IPS-NIHi11 (cell line): ENCODE data around the gene MICAL2.
"Not testable (repeated sequence)": the region's sequence is repeated elsewhere in the genome, so short reads cannot be mapped to it uniquely, and the experiment has no call there.

Experiments used
- DNase-seq: peaks from one replicate; pipeline ENCODE4 v3.0.0; 2012; ENCODE audit warnings: mixed read lengths, low spot score

MICAL2 gene

DNA sequence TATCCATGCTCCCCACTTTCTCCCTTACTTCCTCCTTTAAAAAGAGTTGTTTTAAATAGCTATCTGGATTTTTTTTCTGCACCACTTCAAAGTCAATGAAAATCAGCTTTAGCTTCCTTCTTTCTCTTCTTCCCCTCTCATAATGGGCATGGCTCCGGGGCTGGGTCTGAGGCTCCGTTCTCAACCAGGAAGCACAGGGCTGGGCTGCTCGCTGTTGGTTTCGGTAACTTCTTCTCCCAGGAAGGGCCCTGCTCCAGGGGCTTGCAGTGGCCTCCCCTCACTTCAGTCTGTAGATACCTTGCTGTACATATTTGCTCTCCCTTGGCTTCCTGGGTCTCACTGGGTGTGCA lies 23.8 kb downstream of the MICAL2 start:
- DNase-seq = no peak

DNA sequence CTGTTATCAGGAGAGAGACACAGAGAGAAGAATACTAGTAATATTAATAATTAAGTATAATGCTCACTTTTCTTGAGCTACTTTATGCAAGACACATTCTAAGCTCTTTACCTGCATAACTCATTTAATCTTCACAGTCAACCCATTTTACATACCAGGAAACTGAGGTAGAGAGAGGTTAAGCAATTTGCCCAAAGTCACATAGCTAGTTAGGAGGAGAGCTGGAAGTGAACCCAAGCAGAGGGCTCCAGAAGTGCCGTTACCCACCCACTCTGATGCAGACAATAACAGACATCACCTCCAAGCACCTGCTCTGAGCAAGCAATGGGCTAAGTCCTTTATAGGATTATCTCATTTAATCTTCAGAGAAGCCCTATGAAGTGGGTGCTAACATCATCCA lies 24.8 kb downstream of the MICAL2 start:
- no peak for DNase-seq

DNA sequence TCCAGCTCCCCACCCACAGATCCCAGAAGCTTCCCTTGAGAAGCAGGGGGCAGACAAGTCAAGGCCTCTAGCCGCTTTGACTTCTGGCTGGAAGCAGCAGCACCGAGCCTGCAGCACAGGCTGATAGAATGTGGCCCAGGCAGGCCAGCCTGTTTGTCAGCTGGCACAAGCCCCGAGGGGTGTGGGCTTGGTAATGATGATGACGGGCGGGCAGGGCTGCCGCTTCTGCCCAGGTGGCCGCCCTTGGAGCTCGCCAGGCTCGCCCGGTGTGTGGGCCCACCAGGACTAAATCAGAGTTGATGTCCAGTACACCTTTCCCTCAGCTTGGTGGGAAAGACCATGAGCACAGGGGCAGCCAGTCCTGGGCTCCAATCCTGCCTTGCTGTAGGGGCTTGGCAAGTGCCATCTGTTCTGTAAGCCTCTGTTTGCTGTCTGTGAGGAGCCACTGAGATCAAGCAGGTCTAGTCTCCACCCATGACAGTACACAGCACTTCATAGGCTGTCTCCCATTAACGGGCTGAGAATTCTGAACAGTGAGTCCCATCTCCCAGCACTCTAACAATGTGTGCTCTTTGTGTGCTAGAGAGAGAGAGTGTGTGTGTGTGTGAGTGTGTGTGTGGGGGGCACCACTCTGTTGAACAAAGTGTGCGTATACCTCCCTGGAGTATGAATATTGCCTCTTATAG lies 26.8 kb downstream of the MICAL2 start:
- DNase-seq = no peak

DNA sequence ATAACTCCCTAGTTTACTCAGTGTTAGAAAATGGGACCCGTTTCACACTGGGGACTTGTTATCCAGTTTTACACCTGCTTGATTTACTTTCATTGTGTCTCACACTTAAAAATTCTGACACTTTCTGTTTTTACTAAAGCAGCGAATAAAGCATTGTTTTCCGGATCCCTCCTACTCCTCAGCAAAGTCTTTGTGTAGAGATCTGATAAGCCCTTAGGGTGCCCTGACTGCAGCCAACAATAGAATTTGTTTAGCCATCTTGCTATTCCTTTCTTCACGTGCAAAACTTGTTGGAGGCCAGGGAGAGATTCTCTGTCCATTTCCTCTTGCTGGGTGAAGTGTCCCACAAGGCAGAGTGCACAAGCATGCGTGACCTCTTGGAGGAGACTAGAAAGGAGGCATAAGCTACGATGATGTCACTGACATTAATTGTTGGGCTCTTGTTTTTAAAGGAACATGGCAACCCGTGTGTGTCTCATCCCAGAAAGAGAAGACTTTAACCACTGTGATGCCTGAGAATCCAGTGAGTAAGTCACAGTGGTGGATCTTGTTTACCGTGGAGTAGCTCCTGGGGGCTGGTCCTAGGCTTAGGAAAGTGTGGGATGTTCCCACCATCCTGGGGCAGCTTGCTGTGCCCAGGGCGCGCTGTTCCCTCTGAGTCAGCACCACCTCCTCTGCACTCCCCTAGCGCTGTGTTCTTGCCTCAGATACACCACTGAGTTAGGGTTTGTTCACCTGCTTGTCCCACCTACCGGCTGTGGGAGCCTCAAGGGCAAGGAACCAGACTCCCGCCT lies 27.7 kb downstream of the MICAL2 start:
- no peak for DNase-seq

DNA sequence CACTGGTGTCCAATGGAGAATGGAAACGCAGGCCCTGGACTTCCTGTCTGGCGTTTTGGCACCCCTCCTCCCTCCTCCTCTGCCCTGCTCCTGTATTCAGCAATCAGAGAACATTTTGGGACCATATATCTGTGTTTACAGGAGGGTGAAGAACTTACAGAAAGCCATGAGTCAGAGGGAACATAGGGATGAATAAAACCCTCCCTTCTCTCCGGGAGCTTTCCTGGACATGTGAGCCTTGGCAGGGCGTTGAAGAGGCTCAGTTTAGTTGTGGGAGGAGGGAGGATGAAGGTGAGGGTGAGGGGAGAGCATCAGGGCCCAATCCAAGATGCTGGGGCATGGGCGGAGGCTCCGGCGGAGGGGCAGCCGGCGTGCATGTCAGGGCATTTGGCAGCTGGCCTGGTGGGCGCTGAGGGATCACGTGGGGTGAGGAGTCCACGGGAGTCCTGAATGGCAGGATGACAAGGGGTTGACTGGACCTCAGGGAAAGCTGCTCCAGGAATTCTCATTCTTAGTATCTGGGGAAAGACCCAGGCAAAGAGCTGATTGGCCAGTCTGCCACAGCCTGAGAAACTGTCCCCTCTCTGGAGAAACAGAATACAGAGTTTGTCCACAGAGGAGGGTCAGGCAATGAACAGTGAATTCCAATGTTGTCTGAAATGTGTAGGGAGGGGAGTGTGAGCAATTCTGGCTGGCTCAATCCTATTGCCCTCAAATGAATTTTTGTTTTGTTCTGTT lies 28.9 kb downstream of the MICAL2 start:
- DNase-seq = no peak

DNA sequence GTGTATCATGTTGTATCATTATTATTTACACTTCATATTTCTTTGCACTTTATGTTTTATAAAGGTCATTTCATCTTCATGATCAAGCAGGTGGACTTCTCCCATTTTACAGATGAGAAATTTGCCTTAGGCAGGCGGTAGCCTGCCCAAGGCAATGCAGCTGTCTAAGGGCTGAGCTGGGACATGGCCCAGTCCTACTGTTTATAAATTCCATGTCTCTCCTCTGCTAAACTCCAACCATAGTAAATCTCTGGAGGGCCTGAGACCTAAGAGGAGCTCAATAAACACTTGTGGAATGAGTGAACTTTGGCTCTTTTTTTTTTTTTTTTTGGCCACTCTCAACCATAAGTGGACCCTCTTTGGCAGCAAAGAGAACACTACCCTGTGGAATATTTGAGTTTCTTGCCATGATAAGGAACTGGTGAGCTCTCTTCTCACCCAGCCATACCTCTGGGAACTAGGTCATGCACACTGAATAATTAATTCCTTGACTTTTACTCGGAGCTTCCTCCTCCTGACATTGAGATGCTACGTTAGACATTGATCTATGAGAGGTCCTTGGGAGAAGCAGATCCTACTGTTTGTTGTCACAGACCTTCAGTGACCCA lies 29.9 kb downstream of the MICAL2 start:
- DNase-seq = no peak

DNA sequence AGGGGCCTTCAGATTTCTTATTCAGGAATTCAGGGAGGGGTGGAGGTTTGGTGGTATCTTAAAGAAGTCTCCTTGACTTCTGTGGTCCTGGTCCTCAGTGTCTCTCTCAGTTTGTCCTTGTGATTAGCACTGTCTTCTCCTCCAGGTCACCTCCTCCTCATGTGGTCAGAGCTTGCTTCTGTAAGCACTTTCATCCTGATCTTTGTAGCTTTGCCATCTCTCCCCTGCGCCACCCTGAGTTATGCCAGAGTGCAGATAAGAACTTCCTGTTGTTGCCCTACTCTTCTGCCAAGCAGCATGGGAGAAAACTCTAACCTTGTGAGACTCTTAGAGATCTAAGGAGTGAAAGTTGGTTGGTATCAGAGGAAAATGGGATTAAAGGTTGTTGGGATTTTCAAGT lies 30.9 kb downstream of the MICAL2 start:
- no peak for DNase-seq

DNA sequence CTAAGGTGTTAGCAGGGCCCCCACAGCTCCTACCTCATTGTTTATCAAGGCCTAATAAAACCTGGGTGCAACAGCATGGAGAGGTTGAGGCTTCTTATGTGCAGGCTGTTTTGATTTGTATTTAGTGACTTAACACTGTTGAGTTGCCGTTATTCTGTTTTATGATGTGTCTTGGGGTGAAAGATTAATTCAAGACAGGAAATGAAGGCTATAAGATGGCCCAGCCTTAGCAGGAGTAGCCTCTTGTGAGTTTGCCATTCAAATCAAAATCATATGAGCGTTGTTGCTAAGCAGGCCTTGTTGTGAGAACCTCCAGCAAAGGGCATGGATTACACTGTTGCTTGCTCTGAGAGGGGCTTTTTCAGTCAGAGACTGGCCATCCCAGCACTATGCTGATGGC lies 31.8 kb downstream of the MICAL2 start:
- no peak for DNase-seq

DNA sequence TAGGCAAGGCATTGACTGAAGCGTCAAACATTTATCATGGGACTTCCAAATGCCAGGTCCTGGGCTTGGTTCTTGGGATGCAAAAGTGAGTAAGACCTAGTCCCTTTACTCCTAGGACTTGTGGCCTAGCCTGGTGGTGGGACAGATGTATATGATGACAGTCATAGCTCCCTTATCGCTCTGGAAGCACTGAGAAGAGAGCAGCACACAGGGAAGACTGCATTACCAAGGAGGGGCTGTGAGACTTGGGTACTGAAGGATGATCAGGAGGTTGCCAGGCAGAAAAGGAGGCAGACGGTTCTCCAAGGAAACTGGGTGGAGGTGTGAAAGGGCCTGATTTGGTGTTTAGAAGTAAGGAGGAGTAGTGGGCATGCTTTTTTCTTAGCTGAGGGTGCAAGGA lies 32.5 kb downstream of the MICAL2 start:
- DNase-seq = no peak

DNA sequence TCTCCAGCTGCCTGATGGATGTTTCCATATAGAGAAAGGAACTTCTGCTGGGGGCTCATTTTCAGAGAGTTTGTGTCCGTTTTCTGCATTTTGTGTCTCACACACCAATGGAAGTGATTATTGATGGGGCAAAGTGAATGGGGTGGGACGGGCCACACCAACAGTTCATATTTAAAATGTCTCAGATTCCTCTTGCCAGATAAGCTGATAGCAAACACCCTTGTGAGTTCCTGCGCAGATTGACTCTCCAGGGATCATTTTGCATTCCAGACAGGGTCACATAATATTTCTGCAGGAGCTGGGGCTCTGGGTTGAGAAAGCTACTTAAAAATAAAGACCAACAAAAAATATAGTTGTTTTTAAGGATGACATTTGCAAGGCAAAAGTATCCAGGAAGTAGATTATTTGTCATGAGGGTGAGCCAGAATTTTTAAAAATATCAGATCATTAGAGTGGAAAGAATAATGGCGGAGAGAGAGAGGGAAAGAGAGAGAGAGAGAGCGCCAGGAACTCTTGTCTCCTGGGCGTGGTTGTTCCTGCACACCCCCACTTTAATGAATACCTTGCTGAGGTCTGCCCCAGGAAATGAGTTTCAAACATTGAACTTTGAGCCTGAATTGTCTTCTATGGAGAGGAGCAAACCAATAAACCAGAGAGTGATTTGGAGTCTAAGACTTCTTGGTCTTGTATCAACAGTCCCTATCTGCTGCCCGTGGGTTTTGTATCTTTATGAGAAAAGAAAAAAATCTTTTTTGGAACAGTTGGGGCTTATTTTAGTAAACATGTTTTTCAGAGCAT lies 33.3 kb downstream of the MICAL2 start:
- no peak for DNase-seq

DNA sequence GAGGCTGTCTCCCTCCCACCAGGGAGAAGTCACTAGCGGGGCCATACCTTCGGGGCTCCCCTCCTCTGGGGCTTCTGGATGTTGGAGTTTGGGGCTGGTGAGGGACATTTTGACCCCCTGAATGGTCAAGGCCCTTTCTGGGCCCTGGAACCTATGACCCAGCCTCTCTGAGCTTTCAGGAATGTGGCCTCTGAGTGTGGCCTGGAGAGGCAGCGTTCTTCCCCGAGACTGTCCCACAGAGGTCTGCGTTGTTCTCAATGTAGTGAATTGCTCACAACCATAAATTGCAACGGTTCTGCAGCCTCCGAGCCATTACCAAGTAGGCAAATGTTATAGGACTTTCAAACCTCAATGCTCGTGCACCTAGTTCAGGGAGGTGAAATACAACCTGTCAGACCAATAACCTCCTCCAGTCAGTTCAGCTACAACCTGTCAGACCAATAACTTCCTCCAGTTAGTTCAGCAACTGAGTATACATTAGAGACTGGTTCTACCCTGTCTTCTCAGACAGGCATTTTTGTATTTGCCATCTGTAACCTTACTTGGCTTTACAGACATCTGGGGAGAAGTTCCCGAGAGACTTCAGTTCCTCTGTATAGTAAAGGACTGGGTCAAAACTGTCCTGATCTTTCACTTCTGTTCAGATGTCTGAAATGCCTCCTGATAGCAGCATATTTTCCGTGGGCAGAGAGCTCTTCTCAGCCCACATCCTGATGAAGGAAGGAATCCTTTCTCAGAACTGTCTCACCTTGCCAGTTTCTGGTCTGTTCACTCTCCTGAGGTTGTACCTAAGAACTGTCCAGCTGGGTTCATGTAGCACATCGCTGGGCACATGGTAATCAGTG lies 34.2 kb downstream of the MICAL2 start:
- DNase-seq = no peak

DNA sequence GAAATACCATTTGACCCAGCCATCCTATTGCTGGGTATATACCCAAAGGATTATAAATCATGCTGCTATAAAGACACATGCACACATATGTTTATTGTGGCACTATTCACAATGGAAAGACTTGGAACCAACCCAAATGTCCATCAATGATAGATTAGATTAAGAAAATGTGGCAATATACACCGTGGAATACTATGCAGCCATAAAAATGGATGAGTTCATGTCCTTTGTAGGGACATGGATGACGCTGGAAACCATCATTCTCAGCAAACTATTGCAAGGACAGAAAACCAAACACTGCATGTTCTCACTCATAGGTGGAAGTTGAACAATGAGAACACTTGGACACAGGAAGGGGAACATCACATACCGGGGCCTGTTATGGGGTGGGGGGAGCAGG lies 36.3 kb downstream of the MICAL2 start:
- DNase-seq = not testable (repeated sequence)

DNA sequence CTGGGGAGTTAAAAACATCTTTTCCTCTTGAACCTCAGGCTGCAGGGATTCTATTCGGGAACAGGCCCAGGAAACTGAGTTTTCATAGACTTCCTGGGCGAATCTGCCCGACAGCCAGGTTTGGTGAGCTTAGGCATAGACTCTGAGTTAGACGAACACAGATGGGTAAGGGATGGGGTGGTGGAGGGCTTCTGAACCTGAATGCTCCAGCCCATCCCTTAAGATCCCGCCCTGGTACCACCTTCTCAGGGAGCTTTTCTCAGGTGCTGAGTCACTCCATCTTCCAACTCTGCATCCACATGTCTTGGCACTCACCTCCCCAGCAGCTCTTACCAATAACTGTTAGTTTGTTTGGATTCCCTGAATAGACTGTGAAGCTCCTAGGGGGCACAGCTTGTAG lies 37.4 kb downstream of the MICAL2 start:
- no peak for DNase-seq

DNA sequence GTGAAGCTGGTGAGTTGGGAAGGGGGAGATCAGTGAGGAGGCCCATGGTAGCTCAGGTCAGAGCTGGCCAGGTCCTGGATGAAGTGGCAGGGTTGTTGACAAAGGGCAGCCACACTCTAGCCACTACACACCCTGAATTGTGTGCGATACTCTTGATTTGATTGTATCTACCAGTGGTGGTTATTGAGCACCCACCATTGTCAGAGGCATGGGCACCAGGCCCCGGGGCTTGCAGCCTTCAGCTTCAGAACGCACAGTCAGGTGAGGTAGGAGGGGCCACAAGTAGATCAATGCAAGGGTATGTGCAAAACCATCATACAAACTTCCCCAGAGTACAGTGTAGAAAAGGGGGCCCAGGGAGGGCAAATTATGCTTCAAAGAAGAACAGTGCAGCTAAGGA lies 38.1 kb downstream of the MICAL2 start:
- DNase-seq = no peak

DNA sequence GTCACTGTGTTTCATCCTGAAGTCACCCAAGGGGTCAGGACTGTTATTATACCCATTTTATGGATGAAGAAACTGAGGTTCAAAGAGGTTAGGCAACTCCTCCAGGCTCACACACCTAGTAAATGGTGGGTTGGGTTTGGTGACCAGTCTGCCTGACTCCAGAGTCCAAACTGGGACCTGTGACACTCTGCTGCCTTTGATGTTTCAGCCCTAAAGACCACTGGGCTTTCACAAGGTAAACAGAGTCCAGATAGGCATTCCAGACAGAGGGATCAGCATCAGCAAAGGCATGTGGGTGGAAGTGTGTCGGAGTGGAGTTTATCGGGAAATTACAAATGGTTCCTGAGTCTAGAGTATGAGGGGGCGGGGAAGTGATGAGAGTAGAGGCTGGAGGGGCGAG lies 38.5 kb downstream of the MICAL2 start:
- no peak for DNase-seq

DNA sequence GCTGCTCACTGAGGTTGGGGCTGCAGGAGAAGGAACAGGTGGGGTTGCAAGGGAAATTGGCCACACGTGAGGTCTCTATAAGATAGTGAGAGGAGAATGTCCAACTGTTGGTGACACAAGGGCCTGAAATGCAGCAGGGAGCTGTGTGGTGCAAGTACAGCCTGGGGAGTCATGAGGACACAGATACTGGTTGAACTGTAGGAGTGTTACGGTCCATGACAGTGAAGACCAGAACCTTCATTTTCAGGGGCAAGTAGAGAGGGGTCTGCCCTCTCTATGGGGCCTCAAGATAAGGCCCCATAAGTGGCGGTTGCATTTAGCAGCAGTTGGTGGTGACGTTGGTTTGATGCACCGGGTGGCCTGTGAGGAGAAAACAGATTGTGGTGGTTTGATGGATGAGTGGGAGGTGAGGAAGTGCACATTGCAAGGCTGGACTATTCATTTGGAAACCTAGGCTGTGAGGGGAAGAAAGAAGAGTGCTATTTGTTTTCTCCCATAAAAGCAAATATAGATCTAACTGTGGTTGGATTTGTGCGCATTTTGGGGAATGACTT lies 39.4 kb downstream of the MICAL2 start:
- DNase-seq = no peak

DNA sequence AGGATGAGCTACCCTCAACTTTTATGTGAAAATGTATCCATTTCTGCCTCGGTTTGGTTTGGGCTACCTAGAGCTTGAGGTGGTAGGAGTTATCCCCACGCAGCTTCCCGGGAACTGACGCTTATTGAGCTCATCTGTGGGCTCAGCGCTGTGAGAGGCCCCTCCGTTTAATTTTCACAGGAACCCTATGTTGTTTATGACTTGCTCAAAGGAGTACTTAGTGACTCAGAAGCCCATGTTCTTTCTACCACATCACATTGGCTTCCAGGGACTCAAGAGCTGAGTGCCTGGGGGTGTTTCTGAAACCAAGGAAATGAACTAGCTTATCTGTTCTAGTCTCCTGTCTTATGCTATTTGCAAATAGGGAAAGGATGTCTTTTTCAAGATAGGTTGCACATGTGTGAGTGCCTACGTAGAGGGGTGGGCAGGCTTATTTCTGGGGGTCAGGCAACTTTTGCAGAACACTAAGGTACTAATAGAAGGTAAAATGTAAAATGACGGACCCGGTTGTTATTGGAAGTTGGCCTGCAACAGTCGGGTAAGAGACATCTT lies 40.5 kb downstream of the MICAL2 start:
- no peak for DNase-seq

DNA sequence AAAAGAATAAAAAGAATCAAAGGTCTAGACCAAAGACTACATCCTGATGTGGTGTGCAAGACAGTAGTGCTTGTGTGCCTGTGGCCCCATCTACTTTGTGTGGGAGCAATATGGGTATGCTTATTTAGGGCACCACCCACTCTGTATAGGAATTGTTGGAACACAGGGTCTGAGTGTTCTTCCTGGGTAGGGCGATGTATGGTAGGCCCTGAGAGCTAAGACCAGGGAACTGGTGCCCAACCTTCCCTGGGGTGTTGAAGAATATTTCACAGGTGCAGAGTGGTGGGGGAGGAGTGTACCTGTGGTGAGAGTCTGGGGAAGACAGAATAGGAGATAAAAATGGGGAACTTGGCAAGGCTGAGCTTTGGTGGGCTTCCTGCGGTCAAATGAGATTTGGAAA lies 41.9 kb downstream of the MICAL2 start:
- no peak for DNase-seq

DNA sequence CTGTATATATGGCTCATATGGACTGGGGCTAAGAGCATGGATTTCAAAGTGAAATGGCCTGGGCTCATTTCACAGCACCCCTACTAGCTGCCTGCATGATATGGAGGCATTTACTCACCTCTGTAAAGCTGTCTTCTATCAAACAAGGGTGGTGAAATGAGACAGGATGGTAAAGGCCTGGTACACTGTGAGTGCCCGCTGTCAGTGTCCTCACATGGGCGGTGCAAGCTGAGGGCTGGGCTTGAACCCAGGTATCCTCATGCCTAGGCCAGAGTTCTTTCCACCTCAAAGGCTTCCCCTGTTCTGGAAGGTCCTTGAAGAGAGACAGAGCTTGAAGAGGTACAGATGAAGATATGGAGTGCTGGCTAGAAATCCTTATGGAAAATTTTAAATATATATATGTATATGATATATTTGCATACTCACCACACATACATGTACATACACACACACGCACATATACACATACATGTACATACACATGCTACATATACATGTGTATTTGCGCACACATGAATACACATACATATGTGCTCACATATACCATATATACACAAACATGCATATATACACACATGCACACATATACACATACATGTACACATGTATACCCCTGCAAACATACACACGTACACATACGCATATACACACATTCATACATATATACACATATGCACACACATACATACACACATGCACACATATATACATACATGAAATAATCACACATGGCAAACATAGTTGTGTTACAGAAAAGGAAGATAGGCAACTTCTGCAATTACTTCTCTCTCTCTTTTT lies 44.7 kb downstream of the MICAL2 start:
- no peak for DNase-seq

DNA sequence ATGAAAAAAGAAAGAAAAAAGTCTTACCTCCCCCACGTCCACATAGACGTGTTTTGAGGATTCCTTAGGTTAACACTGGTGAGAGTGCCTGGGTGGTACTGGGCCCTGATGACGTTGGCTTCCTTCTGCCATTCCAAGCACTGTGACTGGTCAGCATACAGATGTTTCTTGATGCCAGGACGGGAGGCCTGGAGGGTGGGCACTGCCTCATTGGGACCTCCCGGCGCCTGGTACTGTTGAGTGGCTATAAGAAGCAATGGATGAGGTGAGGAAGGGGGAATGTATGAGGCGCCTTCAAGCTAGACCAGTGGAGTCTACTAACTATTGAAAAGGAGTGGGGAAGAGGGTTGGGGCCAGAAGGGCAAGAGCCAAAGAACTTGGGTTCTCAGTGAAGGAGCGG lies 45.3 kb downstream of the MICAL2 start:
- DNase-seq = no peak
